GM18858 (cell line): ENCODE results near the gene PDK4.
"Not testable (repeated sequence)": the region's sequence is repeated elsewhere in the genome, so short reads cannot be mapped to it uniquely, and the experiment has no call there.

Source experiments
- ATAC-seq: cut with Tn5 transposase; IDR thresholded peaks from one replicate; pipeline ENCODE4 v1.9.1; 2021; ENCODE audit not compliant: unreplicated experiment

PDK4 gene

GRCh38 chr7:95578299-95578855, 17.9 kb downstream of the PDK4 start:
- no peak for ATAC-seq

- ATAC-seq, result no peak
Observed at GRCh38 chr7:95577137-95577536, 19.2 kb downstream of the PDK4 start.

GRCh38 chr7:95569720-95570119, 26.6 kb downstream of the PDK4 start:
- no peak for ATAC-seq

- no peak for ATAC-seq
Observed at GRCh38 chr7:95560674-95561073, 35.6 kb downstream of the PDK4 start.

GRCh38 chr7:95558864-95559263, 37.5 kb downstream of the PDK4 start:
- no peak for ATAC-seq

- ATAC-seq, result no peak
Observed at GRCh38 chr7:95556777-95557176, 39.5 kb downstream of the PDK4 start.

- no peak for ATAC-seq
Observed at GRCh38 chr7:95553939-95554338, 42.4 kb downstream of the PDK4 start.

- not testable (repeated sequence) for ATAC-seq
Observed at GRCh38 chr7:95552010-95552926, 44.0 kb downstream of the PDK4 start.

- no peak for ATAC-seq
Observed at GRCh38 chr7:95550546-95550945, 45.8 kb downstream of the PDK4 start.

- no peak for ATAC-seq
Observed at GRCh38 chr7:95549818-95550529, 46.3 kb downstream of the PDK4 start.

- ATAC-seq, result no peak
Observed at GRCh38 chr7:95547361-95548348, 48.7 kb downstream of the PDK4 start.

GRCh38 chr7:95546647-95547046, 49.7 kb downstream of the PDK4 start:
- ATAC-seq, result no peak

- ATAC-seq, result no peak
Observed at GRCh38 chr7:95545673-95546072, 50.6 kb downstream of the PDK4 start.

GRCh38 chr7:95545007-95545615, 51.2 kb downstream of the PDK4 start:
- ATAC-seq, result no peak

- ATAC-seq, result no peak
Observed at GRCh38 chr7:95544171-95544570, 52.1 kb downstream of the PDK4 start.

- no peak for ATAC-seq
Observed at GRCh38 chr7:95543312-95543711, 53.0 kb downstream of the PDK4 start.

GRCh38 chr7:95540366-95540765, 56.0 kb downstream of the PDK4 start:
- no peak for ATAC-seq

- no peak for ATAC-seq
Observed at GRCh38 chr7:95539426-95539825, 56.9 kb downstream of the PDK4 start.

- ATAC-seq, result no peak
Observed at GRCh38 chr7:95537468-95537867, 58.8 kb downstream of the PDK4 start.

- no peak for ATAC-seq
Observed at GRCh38 chr7:95536656-95537311, 59.5 kb downstream of the PDK4 start.
